ENCODE measurements around the gene RAC3.

GRCh38 chr17:82046903-82047302, 15.4 kb downstream of the RAC3 start:
- TF ChIP-seq CTCF (IDR thresholded peaks at IDR 0.05 in 8 of 11, conservative IDR thresholded peaks at IDR 0.05 in 3 of 11) (no peak), POLR2A (IDR thresholded peaks at IDR 0.05) (no peak)
